ENCODE results near the gene WASHC1.
"Not testable (repeated sequence)": the region's sequence is repeated elsewhere in the genome, so short reads cannot be mapped to it uniquely, and the experiment has no call there.

WASHC1 gene

GRCh38 chr9:29356-29755 is at the start of gene WASHC1:
WASHC1 (minus strand) TSS chr9:29456; CDS start chr9:24999, 4,457 bp downstream.
- DNase-seq = not testable (repeated sequence)

- not testable (repeated sequence) for DNase-seq
Observed at GRCh38 chr9:78333-78732, 49.1 kb upstream of the WASHC1 start.

- DNase-seq = not testable (repeated sequence)
Observed at GRCh38 chr9:76389-76788, 47.1 kb upstream of the WASHC1 start.

GRCh38 chr9:73900-74525 is 44.8 kb upstream of the WASHC1 start:
- DNase-seq = not testable (repeated sequence)

- peak; percentile 15 for DNase-seq
Observed at GRCh38 chr9:73076-73899, 44.0 kb upstream of the WASHC1 start.

GRCh38 chr9:63031-63629 is 33.9 kb upstream of the WASHC1 start:
- not testable (repeated sequence) for DNase-seq

GRCh38 chr9:52678-53077 is 23.4 kb upstream of the WASHC1 start:
- not testable (repeated sequence) for DNase-seq

GRCh38 chr9:48190-48842 is 19.1 kb upstream of the WASHC1 start:
- not testable (repeated sequence) for DNase-seq

- DNase-seq = not testable (repeated sequence)
Observed at GRCh38 chr9:46639-47271, 17.5 kb upstream of the WASHC1 start.

- DNase-seq = not testable (repeated sequence)
Observed at GRCh38 chr9:46164-46563, 16.9 kb upstream of the WASHC1 start.

GRCh38 chr9:45180-45878 is 16.1 kb upstream of the WASHC1 start:
- not testable (repeated sequence) for DNase-seq

- DNase-seq = not testable (repeated sequence)
Observed at GRCh38 chr9:44416-44815, 15.2 kb upstream of the WASHC1 start.

- not testable (repeated sequence) for DNase-seq
Observed at GRCh38 chr9:43636-44035, 14.4 kb upstream of the WASHC1 start.

- not testable (repeated sequence) for DNase-seq
Observed at GRCh38 chr9:43116-43515, 13.9 kb upstream of the WASHC1 start.

- not testable (repeated sequence) for DNase-seq
Observed at GRCh38 chr9:41819-42218, 12.6 kb upstream of the WASHC1 start.

GRCh38 chr9:41261-41676 is 12.0 kb upstream of the WASHC1 start:
- DNase-seq = not testable (repeated sequence)

GRCh38 chr9:32308-32707 is 3.1 kb upstream of the WASHC1 start:
- not testable (repeated sequence) for DNase-seq

GRCh38 chr9:28775-29174 is 481 bp downstream of the WASHC1 start:
- not testable (repeated sequence) for DNase-seq

- DNase-seq = not testable (repeated sequence)
Observed at GRCh38 chr9:21621-22020, 7.6 kb downstream of the WASHC1 start.

GRCh38 chr9:16875-17274 is 12.4 kb downstream of the WASHC1 start:
- not testable (repeated sequence) for DNase-seq

- not testable (repeated sequence) for DNase-seq
Observed at GRCh38 chr9:14129-14809, 15.0 kb downstream of the WASHC1 start.

All from stimulated activated CD4-positive, alpha-beta T cell treated with anti-CD3 and anti-CD28 coated beads, Interleukin-12 subunit alpha, Interleukin-12 subunit beta, amount 100 ng/mL, for 4 hours (primary cell).